ELF-1 (cell line): ENCODE data around the gene TMEM178B.
"Not testable (repeated sequence)": the region's sequence is repeated elsewhere in the genome, so short reads cannot be mapped to it uniquely, and the experiment has no call there.

Source experiments
- DNase-seq: peaks from one replicate; pipeline ENCODE4 v3.0.0-alpha.2; 2016; ENCODE audit warnings: low read depth, low spot score

TMEM178B gene

GRCh38 chr7:141386881-141387280 is 313.0 kb downstream of the TMEM178B start:
- no peak for DNase-seq

- DNase-seq, result no peak
Measured at GRCh38 chr7:141387521-141388217, 313.8 kb downstream of the TMEM178B start.

GRCh38 chr7:141389140-141389796 is 315.4 kb downstream of the TMEM178B start:
- DNase-seq, result no peak

GRCh38 chr7:141390339-141390738 is 316.5 kb downstream of the TMEM178B start:
- DNase-seq, result no peak

- no peak for DNase-seq
Measured at GRCh38 chr7:141393056-141393455, 319.2 kb downstream of the TMEM178B start.

- DNase-seq, result no peak
Measured at GRCh38 chr7:141397236-141398163, 323.6 kb downstream of the TMEM178B start.

- DNase-seq, result no peak
Measured at GRCh38 chr7:141400356-141400755, 326.5 kb downstream of the TMEM178B start.

GRCh38 chr7:141402277-141402996 is 328.6 kb downstream of the TMEM178B start:
- peak; percentile 19 for DNase-seq

- DNase-seq, result not testable (repeated sequence)
Measured at GRCh38 chr7:141403846-141404245, 330.0 kb downstream of the TMEM178B start.

GRCh38 chr7:141406347-141406746 is 332.5 kb downstream of the TMEM178B start:
- no peak for DNase-seq

- DNase-seq, result no peak
Measured at GRCh38 chr7:141407893-141408292, 334.0 kb downstream of the TMEM178B start.

- DNase-seq, result no peak
Measured at GRCh38 chr7:141408440-141408839, 334.6 kb downstream of the TMEM178B start.

GRCh38 chr7:141409219-141409618 is 335.4 kb downstream of the TMEM178B start:
- no peak for DNase-seq

GRCh38 chr7:141409801-141410329 is 336.0 kb downstream of the TMEM178B start:
- peak; percentile 70 for DNase-seq

GRCh38 chr7:141410353-141411000 is 336.6 kb downstream of the TMEM178B start:
- no peak for DNase-seq

GRCh38 chr7:141411133-141411532 is 337.3 kb downstream of the TMEM178B start:
- no peak for DNase-seq

- DNase-seq, result no peak
Measured at GRCh38 chr7:141415999-141416398, 342.1 kb downstream of the TMEM178B start.

GRCh38 chr7:141416650-141417270 is 342.9 kb downstream of the TMEM178B start:
- DNase-seq, result no peak

- no peak for DNase-seq
Measured at GRCh38 chr7:141417506-141417905, 343.6 kb downstream of the TMEM178B start.

GRCh38 chr7:141418066-141418465 is 344.2 kb downstream of the TMEM178B start:
- DNase-seq, result no peak
